Adrenal gland (tissue), 12 donors: ENCODE results near the gene WNT7B. TPM values are rescaled to one million over a fixed set of nuclear protein-coding genes. Genes with fewer than 3 reads are reported as not detected.

Experiments
- DNase-seq, 7 donors: peaks; one replicate each; pipeline ENCODE4 v3.0.0-alpha.2; 2019 to 2020
- H3K27ac ChIP-seq, 5 donors: fragments of 200-600 bp; sonication (generic) in 4 of 5; 1 replicate in 3 of 5; 2 replicates in 2 of 5; pipeline versions ENCODE4 v1.5.1 to v1.8.0; 2016 to 2020; ENCODE audit warnings: mild to moderate bottlenecking in 1 of 5
- H3K27me3 ChIP-seq: fragments of 200-600 bp; 2 replicates; pipeline ENCODE4 v1.8.0; 2021
- H3K36me3 ChIP-seq, 2 donors: fragments of 200-600 bp; replicated peaks in 1 of 2; 1 replicate in 1 of 2; 2 replicates in 1 of 2; pipeline versions ENCODE4 v1.5.1 to v1.8.0; 2018 to 2022
- H3K4me1 ChIP-seq, 2 donors: fragments of 200-600 bp; replicated peaks in 1 of 2; 1 replicate in 1 of 2; 2 replicates in 1 of 2; pipeline versions ENCODE4 v1.5.1 to v1.8.0; 2018 to 2021
- H3K4me3 ChIP-seq, 4 donors: fragments of 200-600 bp; sonication (generic) in 3 of 4; one replicate each; pipeline ENCODE4 v1.5.1; 2016 to 2018
- H3K9me3 ChIP-seq, 3 donors: fragments of 200-600 bp; sonication (generic) in 1 of 3; replicated peaks in 1 of 3; 1 replicate in 2 of 3; 2 replicates in 1 of 3; pipeline versions ENCODE4 v1.5.1 to v1.8.0; 2016 to 2021
- POLR2A ChIP-seq, 2 donors: fragments of 450-650 bp; IDR thresholded peaks; one replicate each; pipeline ENCODE4 v1.6.1; 2017; ENCODE audit warnings: antibody characterized with exemption in 2 of 2, mild to moderate bottlenecking in 2 of 2, moderate library complexity in 1 of 2
- WGBS, 4 donors: extraction: QIAGEN DNeasy Blood & Tissue Kit in 2 of 4; methylation state at CpG; one replicate each; pipeline versions ENCODE4 v1.1.5 to v1.1.7; 2013 to 2017; 5-methylcytosine and 5-hydroxymethylcytosine counted together
- intact Hi-C, 2 donors: fragments of 100-400 bp; cut with DNase I; formaldehyde crosslinking; loops; one replicate each; pipeline versions ENCODE4 v1.14.1 to v1.15.0; 2022 to 2023
- polyA plus RNA-seq, 3 donors: library from polyadenylated mRNA; stranded (reverse); fragments of 200-250 nt in 2 of 3; fragments of 350-450 nt in 1 of 3; fragmentation: Illumina TruSeq in 1 of 3; extraction: RNeasy Lipid Tissue Mini Kit (QIAGEN cat#74804) in 1 of 3; gene quantifications; one replicate each; pipeline ENCODE4 v1.2.3, GENCODE V29; 2013 to 2014
- total RNA-seq, 9 donors: library from RNA; depleted of rRNA in 4 of 9; stranded (reverse); fragments of >200 nt in 4 of 9; fragments of 120-200 nt in 1 of 9; fragmentation: NEBNext Ultra II Directional in 1 of 9; extraction: Animal tissue kit (Norgen Biotek cat#: 25700) in 1 of 9; gene quantifications; one replicate each; pipeline versions ENCODE4 v1.1.0 to v1.2.4, GENCODE V29; 2013 to 2023
- TF ChIP-seq, protein P1 (sequence below), 6 experiments: fragments of 450-650 bp in 4 of 6; fragments of 200-600 bp in 2 of 6; sonication (generic) in 1 of 6; IDR thresholded peaks; 1 replicate in 5 of 6; 2 replicates in 1 of 6; pipeline versions ENCODE4 v1.5.1 to v1.8.0; 2016 to 2021; ENCODE audit warnings: antibody characterized with exemption in 6 of 6, mild to moderate bottlenecking in 2 of 6, moderate library complexity in 1 of 6
- donor health status: healthy with polysubstance abuse.
- donor health status: Bipolar disorder and iron deficiency.
- donor health status: DM: yes; HTN: yes; CAD: no.
- donor health status: DM: no; HTN: no; CAD: no.
- donor health status: DM: no; HTN: no; CAD: no.
- donor health status: DM: yes; HTN: yes; CAD: no.

WNT7B gene
- total and polyA plus RNA-seq, 12 donors, result 0.07 to 0.24 (median 0.15) TPM; not detected in 8

GRCh38 chr22:45872659-45873263 is 104.2 kb downstream of the WNT7B start:
- peaks cover 17% of the 10 kb centered on the region for H3K27me3 ChIP-seq
- H3K27ac ChIP-seq, result no peak overlapping the region
- intact Hi-C loops, result no loop called here
- peaks cover 0 to 6% (median 0%) of the 10 kb centered on the region in 3 donors for H3K9me3 ChIP-seq
- no peak for DNase-seq
- no peaks in the 10 kb centered on the region for H3K4me1 ChIP-seq
- 91 to 95% (median 93%) methylated on average over 3 of the region's 3 CpGs for WGBS, 4 donors
- no peak for TF ChIP-seq POLR2A (IDR thresholded peaks at IDR 0.05)
- TF ChIP-seq, protein P1, sequence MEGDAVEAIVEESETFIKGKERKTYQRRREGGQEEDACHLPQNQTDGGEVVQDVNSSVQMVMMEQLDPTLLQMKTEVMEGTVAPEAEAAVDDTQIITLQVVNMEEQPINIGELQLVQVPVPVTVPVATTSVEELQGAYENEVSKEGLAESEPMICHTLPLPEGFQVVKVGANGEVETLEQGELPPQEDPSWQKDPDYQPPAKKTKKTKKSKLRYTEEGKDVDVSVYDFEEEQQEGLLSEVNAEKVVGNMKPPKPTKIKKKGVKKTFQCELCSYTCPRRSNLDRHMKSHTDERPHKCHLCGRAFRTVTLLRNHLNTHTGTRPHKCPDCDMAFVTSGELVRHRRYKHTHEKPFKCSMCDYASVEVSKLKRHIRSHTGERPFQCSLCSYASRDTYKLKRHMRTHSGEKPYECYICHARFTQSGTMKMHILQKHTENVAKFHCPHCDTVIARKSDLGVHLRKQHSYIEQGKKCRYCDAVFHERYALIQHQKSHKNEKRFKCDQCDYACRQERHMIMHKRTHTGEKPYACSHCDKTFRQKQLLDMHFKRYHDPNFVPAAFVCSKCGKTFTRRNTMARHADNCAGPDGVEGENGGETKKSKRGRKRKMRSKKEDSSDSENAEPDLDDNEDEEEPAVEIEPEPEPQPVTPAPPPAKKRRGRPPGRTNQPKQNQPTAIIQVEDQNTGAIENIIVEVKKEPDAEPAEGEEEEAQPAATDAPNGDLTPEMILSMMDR (IDR thresholded peaks at IDR 0.05), result no peak
- H3K36me3 ChIP-seq, result no peaks in the 10 kb centered on the region
- H3K4me3 ChIP-seq, result no peak overlapping the region

DNA sequence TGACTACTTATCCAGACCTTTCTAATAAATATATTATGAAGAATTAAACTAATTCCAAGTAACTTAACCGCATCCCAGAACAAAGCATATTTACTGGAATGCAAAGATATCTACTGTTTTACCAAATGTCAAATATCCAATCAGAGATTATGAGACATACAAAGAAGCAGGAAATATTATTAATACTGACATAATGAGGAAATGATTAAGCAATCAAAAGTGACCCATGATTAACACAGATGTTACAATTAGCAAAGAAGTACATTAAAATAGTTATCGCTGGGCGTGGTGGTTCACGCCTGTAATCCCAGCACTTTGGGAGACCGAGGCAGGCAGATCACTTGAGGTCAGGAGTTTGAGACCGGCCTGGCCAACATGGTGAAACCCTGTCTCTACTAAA is 105.2 kb downstream of the WNT7B start:
- no peaks in the 10 kb centered on the region for H3K36me3 ChIP-seq
- 92 to 94% (median 94%) methylated on average over 6 of the region's 6 CpGs for WGBS, 4 donors
- H3K9me3 ChIP-seq, result peaks cover 0 to 6% (median 0%) of the 10 kb centered on the region in 3 donors
- no peak overlapping the region for H3K4me3 ChIP-seq
- no peak overlapping the region for H3K27ac ChIP-seq
- peaks cover 27% of the 10 kb centered on the region for H3K27me3 ChIP-seq
- DNase-seq, result no peak
- intact Hi-C loops, result no loop called here
- H3K4me1 ChIP-seq, result peaks cover 6 to 9% of the 10 kb centered on the region in 2 donors
- TF ChIP-seq, protein P1 (IDR thresholded peaks at IDR 0.05), result no peak
- no peak for TF ChIP-seq POLR2A (IDR thresholded peaks at IDR 0.05)

Other genes with a start within 250 kb of the WNT7B start
- gene PPARA, start 173.4 kb upstream of the WNT7B start, total RNA-seq, result 100 to 1,000 TPM in 1 of 9 donors, 10 to 100 TPM in 8; 26.1 to 208 (median 38.8) TPM
- gene PPARA, start 173.4 kb upstream of the WNT7B start, polyA plus RNA-seq, result 10 to 100 TPM in 1 of 3 donors, 1 to 10 TPM in 2; 5.1 to 17.0 (median 8.4) TPM